ENCODE data around the gene LIN7A.

Gene LIN7A

GRCh38 chr12:80745851-80746505 lies 191.8 kb downstream of the LIN7A start:
- no peak for DNase-seq

All from suppressor macrophage treated with lipopolysaccharide for 4 hours (primary cell).